T-helper 2 cell treated with Interferon-gamma antibody and Interleukin-4, amounts not matched to agents 5 μg/mL and 100 μg/mL, for 36 hours (primary cell): ENCODE measurements around the gene C9orf153.

Experiments used
- DNase-seq: peaks from one replicate; pipeline ENCODE4 v3.0.0; 2021; ENCODE audit warnings: low spot score
- H3K27ac Mint-ChIP-seq: one replicate; pipeline ENCODE4 v1.8.0; 2021; ENCODE audit warnings: mild to moderate bottlenecking, mixed read lengths
- H3K27me3 Mint-ChIP-seq: one replicate; pipeline ENCODE4 v1.8.0; 2021; ENCODE audit warnings: low read depth, mixed read lengths
- H3K36me3 Mint-ChIP-seq: one replicate; pipeline ENCODE4 v1.8.0; 2021; ENCODE audit warnings: low read depth, mixed read lengths
- H3K4me1 Mint-ChIP-seq: one replicate; pipeline ENCODE4 v1.8.0; 2021; ENCODE audit warnings: low read depth, mixed read lengths
- H3K4me3 Mint-ChIP-seq: one replicate; pipeline ENCODE4 v1.8.0; 2022; ENCODE audit warnings: mild to moderate bottlenecking, moderate library complexity, mixed read lengths
- H3K9me3 Mint-ChIP-seq: one replicate; pipeline ENCODE4 v1.8.0; 2021; ENCODE audit warnings: mixed read lengths

C9orf153 gene

DNA sequence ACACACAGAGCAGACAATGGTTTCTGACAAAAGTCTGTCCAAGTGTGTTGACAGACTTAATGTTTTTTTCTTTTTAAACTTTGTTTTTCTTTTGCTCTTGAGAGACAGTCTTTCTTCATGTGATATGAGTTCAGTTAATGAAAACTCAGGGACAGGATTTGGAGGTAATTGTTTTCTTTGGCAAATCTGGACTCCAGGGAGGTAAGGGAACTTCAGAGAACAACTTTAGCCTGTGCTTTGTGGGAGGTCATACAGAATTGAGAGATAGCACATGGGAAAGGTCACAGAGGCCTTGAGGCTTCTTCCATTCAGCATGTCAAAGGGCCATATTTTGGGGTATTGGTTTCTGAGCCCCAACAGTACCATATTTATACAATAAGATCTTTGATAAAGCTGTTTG lies 9.3 kb downstream of the C9orf153 start:
- Mint-ChIP-seq H3K9me3 (peaks cover 14% of the 10 kb centered on the region), H3K27me3 (no peaks in the 10 kb centered on the region), H3K4me3 (no peak overlapping the region), H3K36me3 (no peaks in the 10 kb centered on the region), H3K4me1 (no peaks in the 10 kb centered on the region), H3K27ac (no peak overlapping the region)
- DNase-seq, result no peak

GRCh38 chr9:86248746-86249145 lies 10.7 kb downstream of the C9orf153 start:
- Mint-ChIP-seq H3K27ac (no peak overlapping the region), H3K36me3 (no peaks in the 10 kb centered on the region), H3K4me1 (no peaks in the 10 kb centered on the region), H3K9me3 (peaks cover 7% of the 10 kb centered on the region), H3K4me3 (no peak overlapping the region), H3K27me3 (no peaks in the 10 kb centered on the region)
- DNase-seq, result no peak

- H3K4me1 Mint-ChIP-seq, result peaks cover 3% of the 10 kb centered on the region
- H3K36me3 Mint-ChIP-seq, result no peaks in the 10 kb centered on the region
- H3K9me3 Mint-ChIP-seq, result no peaks in the 10 kb centered on the region
- no peak for DNase-seq
- H3K27ac Mint-ChIP-seq, result no peak overlapping the region
- H3K4me3 Mint-ChIP-seq, result no peak overlapping the region
- H3K27me3 Mint-ChIP-seq, result no peaks in the 10 kb centered on the region
Observed at GRCh38 chr9:86246752-86247161, 12.7 kb downstream of the C9orf153 start.

- DNase-seq, result no peak
- Mint-ChIP-seq H3K4me3 (no peak overlapping the region), H3K27ac (no peak overlapping the region), H3K4me1 (peaks cover 9% of the 10 kb centered on the region), H3K36me3 (no peaks in the 10 kb centered on the region), H3K9me3 (no peaks in the 10 kb centered on the region), H3K27me3 (peaks cover 2% of the 10 kb centered on the region)
Observed at GRCh38 chr9:86242071-86242470, 17.4 kb downstream of the C9orf153 start.

DNA sequence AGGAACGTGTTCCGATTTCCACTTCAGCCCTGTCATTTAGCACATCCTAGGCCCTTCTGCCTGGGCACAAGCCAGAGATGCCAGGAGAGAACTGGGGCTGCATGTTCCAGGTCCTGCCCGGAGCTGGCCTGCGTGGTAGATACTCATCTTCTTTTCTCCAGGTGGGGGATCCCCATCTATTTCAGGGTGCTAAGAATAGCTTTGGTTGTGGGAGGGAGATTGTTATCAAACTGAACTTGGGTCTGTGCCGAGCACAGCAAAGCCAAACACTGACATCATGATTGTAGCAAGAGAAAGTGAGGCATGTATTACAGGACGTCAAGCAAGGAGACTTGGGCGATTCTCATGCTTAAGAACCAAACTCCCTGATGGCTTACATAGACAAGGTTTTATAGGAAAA lies 18.2 kb downstream of the C9orf153 start:
- Mint-ChIP-seq H3K27ac (no peak overlapping the region), H3K9me3 (no peaks in the 10 kb centered on the region), H3K4me1 (peaks cover 9% of the 10 kb centered on the region), H3K36me3 (no peaks in the 10 kb centered on the region), H3K27me3 (peaks cover 2% of the 10 kb centered on the region), H3K4me3 (no peak overlapping the region)
- peak; percentile 32 for DNase-seq

DNA sequence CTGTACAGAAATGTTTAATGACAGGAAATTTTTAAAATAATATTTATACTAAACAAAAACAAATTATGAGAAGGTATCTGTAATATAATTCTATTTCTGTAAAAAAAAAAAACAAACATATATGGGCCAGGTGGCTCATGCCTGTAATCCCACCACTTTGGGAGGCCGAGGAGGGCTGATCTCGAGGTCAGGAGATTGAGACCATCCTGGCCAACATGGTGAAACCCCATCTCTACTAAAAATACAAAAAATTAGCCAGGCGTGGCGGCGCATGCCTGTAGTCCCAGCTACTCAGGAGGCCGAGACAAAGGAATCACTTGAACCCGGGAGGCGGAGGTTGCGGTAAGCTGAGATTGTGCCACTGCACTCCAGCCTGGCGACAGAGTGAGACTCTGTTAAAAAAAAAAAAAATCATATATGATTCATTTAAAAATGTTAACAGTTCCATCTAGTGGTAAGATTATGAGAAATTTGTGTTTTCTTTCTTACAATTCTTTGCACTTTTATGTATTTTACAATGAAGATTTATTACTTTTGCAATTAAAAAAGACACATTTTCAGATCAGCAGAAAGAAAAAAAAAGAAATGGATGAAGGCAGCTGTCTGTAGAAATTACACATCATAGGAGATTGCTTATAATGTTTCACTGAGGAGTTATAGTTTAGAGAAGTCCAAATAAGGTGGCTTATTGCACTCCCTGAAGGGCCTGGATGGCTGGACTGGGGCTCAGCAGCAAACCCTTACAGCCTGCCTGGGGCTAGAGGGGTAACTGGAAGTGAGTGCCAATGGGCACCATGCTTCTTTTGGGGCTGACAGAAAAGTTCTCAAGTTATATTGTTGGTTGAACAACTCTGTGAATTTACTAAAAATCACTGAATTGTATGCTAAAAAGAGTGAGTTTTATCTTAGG lies 20.3 kb downstream of the C9orf153 start:
- H3K4me3 Mint-ChIP-seq, result no peak overlapping the region
- no peaks in the 10 kb centered on the region for H3K36me3 Mint-ChIP-seq
- H3K4me1 Mint-ChIP-seq, result peaks cover 9% of the 10 kb centered on the region
- no peaks in the 10 kb centered on the region for H3K9me3 Mint-ChIP-seq
- no peak overlapping the region for H3K27ac Mint-ChIP-seq
- H3K27me3 Mint-ChIP-seq, result peaks cover 2% of the 10 kb centered on the region
- DNase-seq, result no peak

- H3K9me3 Mint-ChIP-seq, result no peaks in the 10 kb centered on the region
- H3K27me3 Mint-ChIP-seq, result no peaks in the 10 kb centered on the region
- DNase-seq, result no peak
- H3K4me3 Mint-ChIP-seq, result no peak overlapping the region
- H3K27ac Mint-ChIP-seq, result no peak overlapping the region
- no peaks in the 10 kb centered on the region for H3K36me3 Mint-ChIP-seq
- H3K4me1 Mint-ChIP-seq, result no peaks in the 10 kb centered on the region
Observed at GRCh38 chr9:86230858-86231257, 28.6 kb downstream of the C9orf153 start.

GRCh38 chr9:86222667-86223066 lies 36.8 kb downstream of the C9orf153 start:
- H3K4me3 Mint-ChIP-seq, result no peak overlapping the region
- no peaks in the 10 kb centered on the region for H3K4me1 Mint-ChIP-seq
- no peak overlapping the region for H3K27ac Mint-ChIP-seq
- no peaks in the 10 kb centered on the region for H3K36me3 Mint-ChIP-seq
- H3K9me3 Mint-ChIP-seq, result no peaks in the 10 kb centered on the region
- H3K27me3 Mint-ChIP-seq, result peaks cover 3% of the 10 kb centered on the region
- no peak for DNase-seq

DNA sequence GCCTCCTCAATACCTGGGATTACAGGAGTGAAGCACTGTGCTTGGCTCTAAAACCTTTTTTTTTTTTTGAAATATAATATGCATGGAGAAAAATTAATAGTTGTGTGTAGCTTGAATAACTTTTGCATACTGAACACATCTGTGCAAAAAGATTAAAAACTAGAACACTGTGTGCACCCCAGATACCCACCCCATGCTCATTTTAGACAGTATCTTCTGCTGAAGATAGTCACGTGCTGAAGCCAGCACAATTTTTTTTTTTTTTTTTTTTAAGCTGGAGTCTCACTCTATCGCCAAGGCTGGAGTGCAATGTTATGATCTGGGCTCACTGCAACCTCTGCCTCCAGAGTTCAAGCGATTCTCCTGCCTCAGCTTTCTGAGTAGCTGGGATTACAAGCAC lies 39.9 kb downstream of the C9orf153 start:
- DNase-seq, result no peak
- Mint-ChIP-seq H3K9me3 (no peaks in the 10 kb centered on the region), H3K27me3 (peaks cover 3% of the 10 kb centered on the region), H3K27ac (no peak overlapping the region), H3K36me3 (no peaks in the 10 kb centered on the region), H3K4me1 (no peaks in the 10 kb centered on the region), H3K4me3 (no peak overlapping the region)

DNA sequence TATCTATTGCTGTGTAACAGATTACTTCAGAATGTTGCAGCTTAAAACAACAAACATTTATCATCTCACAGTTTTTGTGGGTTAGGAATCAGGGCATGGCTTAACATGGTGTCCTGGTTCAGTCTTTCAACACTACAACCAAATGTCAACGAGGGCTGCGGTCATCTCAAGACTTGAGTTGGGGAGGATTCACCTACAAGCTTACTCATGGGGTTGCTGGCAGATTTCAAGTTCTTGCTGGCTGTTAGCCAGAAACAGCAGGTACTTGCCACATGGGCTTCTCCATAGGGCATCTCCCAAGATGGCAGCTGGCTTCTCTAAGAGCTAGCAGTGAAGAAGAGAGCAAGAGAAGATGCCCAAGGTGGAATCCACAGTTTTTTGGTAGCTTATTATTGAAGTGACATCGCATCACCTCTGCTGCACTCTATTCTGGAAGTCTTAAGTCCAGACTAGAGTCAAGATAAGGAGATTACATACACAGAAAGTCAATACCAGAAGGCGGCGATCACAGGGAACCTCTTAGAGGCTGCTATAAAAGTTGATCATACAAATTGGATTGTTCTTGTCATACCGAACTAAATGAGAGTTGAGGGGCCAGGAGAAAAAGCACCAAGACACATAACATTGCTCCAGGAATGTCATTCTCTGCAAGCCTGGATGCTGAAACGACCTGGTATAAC lies 42.2 kb downstream of the C9orf153 start:
- Mint-ChIP-seq H3K9me3 (no peaks in the 10 kb centered on the region), H3K27ac (no peak overlapping the region), H3K36me3 (no peaks in the 10 kb centered on the region), H3K27me3 (peaks cover 3% of the 10 kb centered on the region), H3K4me1 (no peaks in the 10 kb centered on the region), H3K4me3 (no peak overlapping the region)
- no peak for DNase-seq

DNA sequence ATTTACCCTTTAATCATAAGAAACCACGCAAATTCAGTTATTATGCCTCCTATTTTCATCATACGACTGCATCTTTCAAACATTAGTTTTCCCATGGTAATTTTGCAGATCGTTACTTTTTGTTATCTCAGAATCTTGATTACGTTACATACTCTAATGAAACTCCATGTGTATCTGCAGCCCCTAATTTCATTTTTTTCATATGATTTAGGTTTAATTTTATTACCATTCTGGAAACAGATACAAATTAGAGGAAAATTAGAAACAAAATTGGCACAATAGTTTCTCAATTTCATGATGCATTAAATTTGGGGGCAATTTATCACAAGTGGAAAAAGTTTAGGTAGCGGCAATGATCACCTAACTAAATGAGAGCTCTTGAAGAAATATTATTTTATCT lies 52.3 kb downstream of the C9orf153 start:
- H3K9me3 Mint-ChIP-seq, result no peaks in the 10 kb centered on the region
- H3K27ac Mint-ChIP-seq, result no peak overlapping the region
- peaks cover 12% of the 10 kb centered on the region for H3K27me3 Mint-ChIP-seq
- no peaks in the 10 kb centered on the region for H3K36me3 Mint-ChIP-seq
- no peak for DNase-seq
- no peaks in the 10 kb centered on the region for H3K4me1 Mint-ChIP-seq
- H3K4me3 Mint-ChIP-seq, result no peak overlapping the region

DNA sequence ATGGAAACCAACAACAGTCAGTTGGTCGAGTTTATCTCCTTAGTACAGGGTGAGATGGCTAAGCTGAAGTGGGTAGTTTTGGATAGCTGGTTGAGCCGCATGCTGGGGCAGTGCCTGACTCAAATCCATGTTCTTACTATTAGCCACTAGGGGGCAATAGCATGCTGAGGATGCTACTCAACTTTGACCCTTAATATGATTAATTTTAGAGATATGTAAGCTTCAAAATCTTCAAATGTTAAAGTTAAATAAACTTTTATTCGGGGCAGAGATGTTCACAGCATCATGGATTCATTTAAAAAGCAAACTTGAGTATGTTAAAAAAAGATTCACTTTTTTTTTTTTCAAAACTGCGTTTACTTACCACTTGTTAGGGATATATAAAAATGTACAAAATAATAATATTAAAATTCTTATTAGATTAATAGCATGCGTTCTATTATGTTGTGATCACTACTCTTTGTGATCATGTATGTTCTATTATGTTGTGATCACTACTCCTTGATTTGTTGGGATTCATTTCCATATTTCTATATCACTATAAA lies 57.0 kb downstream of the C9orf153 start:
- Mint-ChIP-seq H3K9me3 (no peaks in the 10 kb centered on the region), H3K4me1 (no peaks in the 10 kb centered on the region), H3K4me3 (no peak overlapping the region), H3K27me3 (peaks cover 16% of the 10 kb centered on the region), H3K36me3 (no peaks in the 10 kb centered on the region), H3K27ac (no peak overlapping the region)
- no peak for DNase-seq

DNA sequence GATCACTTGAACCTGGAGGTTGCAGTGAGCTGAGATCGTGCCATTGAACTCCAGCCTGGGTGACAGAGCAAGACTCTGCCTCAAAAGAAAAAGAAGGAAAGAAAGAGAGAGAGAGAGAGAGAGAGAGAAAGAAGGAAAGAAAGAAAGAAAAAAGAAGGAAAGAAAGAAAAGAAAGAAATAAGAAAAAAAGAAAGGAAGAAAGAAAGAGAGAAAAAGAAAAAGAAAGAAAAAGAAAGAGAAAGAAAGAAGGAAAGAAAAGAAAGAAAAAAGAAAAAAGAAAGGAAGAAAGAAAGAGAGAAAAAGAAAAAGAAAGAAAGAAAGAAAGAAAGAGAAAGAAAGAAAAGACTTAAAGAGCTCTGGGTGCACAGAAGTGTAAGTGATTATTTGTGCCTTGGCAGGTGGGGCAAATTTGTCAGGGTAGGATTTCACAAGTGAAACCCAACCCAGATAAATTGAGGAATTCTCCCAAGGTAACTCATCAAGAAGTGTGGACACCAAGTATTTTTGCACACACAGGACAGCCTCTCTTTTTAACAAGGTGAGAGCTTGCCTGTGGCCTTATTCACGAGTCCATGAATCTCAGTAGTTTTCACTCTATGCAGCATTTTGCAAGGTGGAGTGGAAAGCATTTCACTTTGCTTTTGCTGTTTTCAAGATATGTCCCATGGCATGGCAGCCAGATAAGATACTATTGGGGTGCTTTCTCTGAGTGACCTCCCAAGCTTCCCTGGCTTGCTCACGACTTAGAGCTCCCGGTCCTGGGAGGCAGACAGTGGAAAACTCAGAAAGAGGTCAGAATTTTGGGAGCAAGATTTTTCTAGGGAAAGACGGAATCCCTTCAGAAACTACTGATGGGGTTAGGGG lies 57.8 kb downstream of the C9orf153 start:
- Mint-ChIP-seq H3K36me3 (no peaks in the 10 kb centered on the region), H3K27ac (no peak overlapping the region), H3K27me3 (peaks cover 15% of the 10 kb centered on the region), H3K4me1 (no peaks in the 10 kb centered on the region), H3K4me3 (no peak overlapping the region), H3K9me3 (no peaks in the 10 kb centered on the region)
- no peak for DNase-seq
